Loucy (cell line): ENCODE results near the gene IGFBP6.

Experiments used
- H2AFZ ChIP-seq: fragments of 200-600 bp; sonication (generic); 2 replicates; pipeline ENCODE4 v1.6.0; 2016; ENCODE audit warnings: antibody characterized with exemption, mild to moderate bottlenecking, low read length, moderate library complexity
- H3F3A ChIP-seq: fragments of 200-600 bp; 2 replicates; pipeline ENCODE4 v1.6.0; 2016; ENCODE audit warnings: antibody characterized with exemption, low read depth, mild to moderate bottlenecking
- H3K27me3 ChIP-seq: fragments of 200-600 bp; sonication (generic); 2 replicates; pipeline ENCODE4 v1.6.1; 2014; ENCODE audit warnings: low read length, mild to moderate bottlenecking; ENCODE audit not compliant: insufficient read depth, poor library complexity, severe bottlenecking
- H3K36me3 ChIP-seq: fragments of 200-600 bp; sonication (generic); 2 replicates; pipeline ENCODE4 v1.6.1; 2016; ENCODE audit warnings: low read length; ENCODE audit not compliant: insufficient read depth
- H3K4me1 ChIP-seq: fragments of 200-600 bp; sonication (generic); 2 replicates; pipeline ENCODE4 v1.5.1; 2014; ENCODE audit warnings: low read length, mild to moderate bottlenecking; ENCODE audit not compliant: insufficient read depth, poor library complexity, severe bottlenecking
- H3K4me2 ChIP-seq: fragments of 200-600 bp; sonication (generic); 2 replicates; pipeline ENCODE4 v1.6.0; 2014; ENCODE audit warnings: antibody characterized with exemption, low read length, low read depth, mild to moderate bottlenecking; ENCODE audit not compliant: poor library complexity, severe bottlenecking
- H3K4me3 ChIP-seq: fragments of 200-600 bp; sonication (generic); 2 replicates; pipeline ENCODE4 v1.5.1; 2014; ENCODE audit warnings: low read length, mild to moderate bottlenecking, mixed read lengths; ENCODE audit not compliant: poor library complexity, severe bottlenecking
- H3K79me2 ChIP-seq: fragments of 200-600 bp; sonication (generic); 2 replicates; pipeline ENCODE4 v1.6.1; 2014; ENCODE audit warnings: low read length; ENCODE audit not compliant: insufficient read depth
- H3K9ac ChIP-seq: fragments of 200-600 bp; sonication (generic); 2 replicates; pipeline ENCODE4 v1.6.0; 2014; ENCODE audit warnings: mild to moderate bottlenecking, low read depth, low read length, moderate library complexity; ENCODE audit not compliant: poor library complexity, severe bottlenecking
- H3K9me2 ChIP-seq: fragments of 200-600 bp; sonication (generic); replicated peaks from 2 replicates; pipeline ENCODE4 v1.6.1; 2016; ENCODE audit warnings: low read depth, low read length, mixed read lengths
- H3K9me3 ChIP-seq: fragments of 200-600 bp; sonication (generic); 2 replicates; pipeline ENCODE4 v1.6.1; 2014; ENCODE audit warnings: mild to moderate bottlenecking, antibody characterized with exemption, low read length, low read depth; ENCODE audit not compliant: insufficient read depth
- H4K20me1 ChIP-seq: fragments of 200-600 bp; sonication (generic); 2 replicates; pipeline ENCODE4 v1.6.0; 2014; ENCODE audit warnings: antibody characterized with exemption, low read length, mild to moderate bottlenecking; ENCODE audit not compliant: insufficient read depth, poor library complexity, severe bottlenecking
- EZH2phosphoT487 ChIP-seq: fragments of 200-600 bp; IDR thresholded peaks from 2 replicates; pipeline ENCODE4 v1.6.1; 2018; ENCODE audit warnings: antibody characterized with exemption, mild to moderate bottlenecking, moderate library complexity, borderline replicate concordance
- TF ChIP-seq, protein P1 (sequence below): fragments of 200-600 bp; sonication (generic); conservative IDR thresholded peaks from 2 replicates; pipeline ENCODE4 v1.5.1; 2014; ENCODE audit warnings: mild to moderate bottlenecking, antibody characterized with exemption, low read length

The IGFBP6 gene

DNA sequence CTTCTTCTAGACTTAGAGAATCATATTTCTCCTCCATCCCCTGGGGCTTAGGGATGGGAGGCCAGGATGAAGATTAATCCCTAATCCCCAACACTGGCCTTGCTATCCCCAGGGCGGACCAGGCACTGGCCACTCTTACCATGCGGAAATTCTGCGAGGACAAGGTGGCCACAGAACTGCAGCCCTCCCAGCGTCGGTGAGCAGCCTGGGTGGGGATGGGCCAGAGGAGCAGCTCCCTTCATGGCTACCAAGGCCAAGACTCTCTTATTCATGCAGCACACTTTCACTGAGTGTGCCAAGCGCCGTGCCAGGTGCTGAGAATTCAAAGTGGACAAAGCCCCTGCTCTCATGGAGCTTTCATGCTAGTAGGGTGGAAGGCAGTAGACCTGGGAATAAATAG lies 40.6 kb upstream of the IGFBP6 start:
- H3K9me3 ChIP-seq, result no peaks in the 10 kb centered on the region
- H4K20me1 ChIP-seq, result no peaks in the 10 kb centered on the region
- no peak overlapping the region for H3K4me2 ChIP-seq
- H2AFZ ChIP-seq, result no peak overlapping the region
- peaks cover 14% of the 10 kb centered on the region for H3K4me1 ChIP-seq
- H3F3A ChIP-seq, result no peaks in the 10 kb centered on the region
- no peak overlapping the region for H3K9ac ChIP-seq
- H3K9me2 ChIP-seq, result no peaks in the 10 kb centered on the region
- H3K27me3 ChIP-seq, result no peaks in the 10 kb centered on the region
- no peaks in the 10 kb centered on the region for H3K79me2 ChIP-seq
- H3K4me3 ChIP-seq, result no peak overlapping the region
- TF ChIP-seq, protein P1, sequence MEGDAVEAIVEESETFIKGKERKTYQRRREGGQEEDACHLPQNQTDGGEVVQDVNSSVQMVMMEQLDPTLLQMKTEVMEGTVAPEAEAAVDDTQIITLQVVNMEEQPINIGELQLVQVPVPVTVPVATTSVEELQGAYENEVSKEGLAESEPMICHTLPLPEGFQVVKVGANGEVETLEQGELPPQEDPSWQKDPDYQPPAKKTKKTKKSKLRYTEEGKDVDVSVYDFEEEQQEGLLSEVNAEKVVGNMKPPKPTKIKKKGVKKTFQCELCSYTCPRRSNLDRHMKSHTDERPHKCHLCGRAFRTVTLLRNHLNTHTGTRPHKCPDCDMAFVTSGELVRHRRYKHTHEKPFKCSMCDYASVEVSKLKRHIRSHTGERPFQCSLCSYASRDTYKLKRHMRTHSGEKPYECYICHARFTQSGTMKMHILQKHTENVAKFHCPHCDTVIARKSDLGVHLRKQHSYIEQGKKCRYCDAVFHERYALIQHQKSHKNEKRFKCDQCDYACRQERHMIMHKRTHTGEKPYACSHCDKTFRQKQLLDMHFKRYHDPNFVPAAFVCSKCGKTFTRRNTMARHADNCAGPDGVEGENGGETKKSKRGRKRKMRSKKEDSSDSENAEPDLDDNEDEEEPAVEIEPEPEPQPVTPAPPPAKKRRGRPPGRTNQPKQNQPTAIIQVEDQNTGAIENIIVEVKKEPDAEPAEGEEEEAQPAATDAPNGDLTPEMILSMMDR, result no peak
- no peak for TF ChIP-seq EZH2phosphoT487
- H3K36me3 ChIP-seq, result no peaks in the 10 kb centered on the region

DNA sequence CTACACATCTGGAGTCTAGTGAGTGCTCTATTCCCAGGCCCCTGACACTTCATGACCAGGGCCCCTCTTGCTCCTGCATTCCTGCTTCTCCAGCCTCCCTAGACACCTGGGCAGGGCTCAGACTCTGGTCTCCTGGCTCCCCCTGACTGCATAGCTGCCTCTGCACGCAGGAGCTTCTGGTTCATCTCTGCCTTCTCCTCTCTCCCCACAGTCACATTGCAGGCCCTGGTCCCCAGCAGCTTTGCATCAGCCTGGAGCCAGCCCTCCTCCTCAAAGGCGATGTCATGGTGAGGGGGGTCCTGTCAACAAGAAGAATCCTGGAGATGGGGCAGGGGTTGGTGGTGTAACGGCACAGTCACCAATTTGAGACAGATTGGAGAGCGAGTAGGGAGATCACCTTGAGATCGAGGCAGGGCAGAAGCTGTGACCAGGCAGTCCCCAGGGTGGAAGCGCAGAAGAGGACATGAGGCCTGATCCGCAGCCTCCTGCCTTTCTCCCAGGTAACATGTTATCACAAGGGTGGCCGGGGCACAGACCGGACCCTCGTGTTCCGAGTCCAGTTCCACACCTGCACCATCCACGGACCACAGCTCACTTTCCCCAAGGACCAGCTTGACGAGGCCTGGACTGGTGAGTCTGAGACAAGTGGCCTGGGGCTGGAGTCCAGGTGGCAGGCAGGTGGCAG lies 39.5 kb upstream of the IGFBP6 start:
- H3K4me2 ChIP-seq, result no peak overlapping the region
- no peaks in the 10 kb centered on the region for H3K9me3 ChIP-seq
- H3K4me1 ChIP-seq, result peaks cover 14% of the 10 kb centered on the region
- no peaks in the 10 kb centered on the region for H3K36me3 ChIP-seq
- no peaks in the 10 kb centered on the region for H3K9me2 ChIP-seq
- H3K79me2 ChIP-seq, result no peaks in the 10 kb centered on the region
- TF ChIP-seq EZH2phosphoT487, result no peak
- TF ChIP-seq, protein P1, result no peak
- H4K20me1 ChIP-seq, result no peaks in the 10 kb centered on the region
- no peak overlapping the region for H3K4me3 ChIP-seq
- no peaks in the 10 kb centered on the region for H3K27me3 ChIP-seq
- H3F3A ChIP-seq, result no peaks in the 10 kb centered on the region
- H3K9ac ChIP-seq, result no peak overlapping the region
- H2AFZ ChIP-seq, result no peak overlapping the region

DNA sequence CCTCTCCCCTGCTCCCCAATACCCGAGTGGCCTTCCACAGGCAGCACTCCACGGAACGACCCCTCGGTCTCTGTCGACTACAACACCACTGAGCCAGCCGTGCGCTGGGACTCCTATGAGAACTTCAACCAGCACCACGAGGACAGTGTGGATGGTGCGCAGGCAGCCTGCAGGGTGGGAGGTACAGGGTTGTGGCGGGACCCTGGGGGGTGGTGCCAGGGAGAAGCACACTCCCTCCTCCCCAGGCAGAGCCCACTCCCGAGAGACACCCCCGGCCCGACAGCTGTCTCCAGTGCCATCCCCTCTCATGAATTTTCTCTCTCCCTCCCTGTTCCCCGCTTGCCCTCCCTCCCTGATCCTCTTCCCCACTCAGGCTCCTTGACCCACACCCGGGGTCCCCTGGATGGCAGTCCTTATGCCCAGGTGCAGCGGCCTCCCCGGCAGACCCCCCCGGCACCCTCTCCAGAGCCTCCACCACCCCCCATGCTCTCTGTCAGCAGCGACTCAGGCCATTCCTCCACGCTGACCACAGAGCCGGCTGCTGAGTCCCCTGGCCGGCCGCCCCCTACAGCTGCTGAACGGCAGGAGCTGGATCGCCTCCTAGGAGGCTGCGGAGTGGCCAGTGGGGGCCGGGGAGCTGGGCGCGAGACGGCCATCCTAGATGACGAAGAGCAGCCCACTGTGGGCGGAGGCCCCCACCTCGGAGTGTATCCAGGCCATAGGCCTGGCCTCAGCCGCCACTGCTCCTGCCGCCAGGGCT lies 38.6 kb upstream of the IGFBP6 start:
- H3F3A ChIP-seq, result no peaks in the 10 kb centered on the region
- no peaks in the 10 kb centered on the region for H4K20me1 ChIP-seq
- H3K36me3 ChIP-seq, result no peaks in the 10 kb centered on the region
- H3K4me3 ChIP-seq, result no peak overlapping the region
- H2AFZ ChIP-seq, result no peak overlapping the region
- no peaks in the 10 kb centered on the region for H3K9me3 ChIP-seq
- H3K27me3 ChIP-seq, result no peaks in the 10 kb centered on the region
- H3K4me1 ChIP-seq, result peaks cover 10% of the 10 kb centered on the region
- H3K9ac ChIP-seq, result no peak overlapping the region
- no peaks in the 10 kb centered on the region for H3K9me2 ChIP-seq
- H3K4me2 ChIP-seq, result no peak overlapping the region
- no peak for TF ChIP-seq EZH2phosphoT487
- TF ChIP-seq, protein P1, result no peak
- H3K79me2 ChIP-seq, result no peaks in the 10 kb centered on the region
